ENCODE results near the gene GREM2.

- no peak for TF ChIP-seq YY1 (IDR thresholded peaks at IDR 0.05; ENCODE audit: insufficient read depth, insufficient read length)
- TF ChIP-seq SUZ12 (IDR thresholded peaks at IDR 0.05; ENCODE audit: extremely low read depth, insufficient read depth, insufficient read length): no peak
These were observed 110.8 kb downstream of the GREM2 start for GRCh38 chr1:240501115-240501514.

Measured in NT2/D1 (cell line).